Endothelial cell of umbilical vein (primary cell): ENCODE results near the gene COX4I1. TPM values are rescaled to one million over a fixed set of nuclear protein-coding genes. Genes with fewer than 3 reads are reported as not detected.

Source experiments
- BruUV-seq: library from RNA; stranded (reverse); fragments of 400-500 nt; replicated peaks from 2 replicates; lab custom pipeline; 2021; lab: Mats Ljungman, UMichigan
- CTCF ChIA-PET: fragments of 300-600, 350-600 bp; sonication (Branson Sonifier 250); formaldehyde crosslinking; loops from one replicate; lab custom pipeline; 2021; ENCODE audit warnings: antibody characterized with exemption, inconsistent platforms; lab: Charles Lee
- POLR2A ChIA-PET: fragments of 300-600, 350-600 bp; sonication (Branson Sonifier 250); formaldehyde crosslinking; loops from one replicate; lab custom pipeline; 2021; ENCODE audit warnings: antibody characterized with exemption, inconsistent platforms; lab: Charles Lee
- DNase-seq: peaks from one replicate; pipeline ENCODE4 v3.0.0-alpha.2; 2011; ENCODE audit warnings: low read depth, low spot score
- FAIRE-seq: peaks from 2 replicates; lab custom pipeline; 2011; peaks lifted over from hg19 to GRCh38; lab: Jason Lieb, UNC
- H2AFZ ChIP-seq: 2 replicates; pipeline ENCODE4 v1.6.0; 2012; ENCODE audit warnings: low read depth, low read length, control low read depth, inconsistent platforms
- H3K27ac ChIP-seq: 2 replicates; pipeline ENCODE4 v1.5.1; 2011; ENCODE audit warnings: low read depth, mild to moderate bottlenecking, control low read depth, low read length, moderate library complexity; ENCODE audit not compliant: insufficient read depth
- H3K27me3 ChIP-seq, 2 experiments: 2 replicates each; pipeline versions ENCODE4 v1.6.0 to v1.6.1; 2011; ENCODE audit warnings: low read length in 2 of 2, mixed read lengths in 1 of 2; ENCODE audit not compliant: control insufficient read depth in 2 of 2, insufficient read depth in 2 of 2
- H3K36me3 ChIP-seq, 2 experiments: 2 replicates in 1 of 2; 3 replicates in 1 of 2; pipeline ENCODE4 v1.5.1; 2011; ENCODE audit warnings: low read length in 2 of 2, mild to moderate bottlenecking in 1 of 2, moderate library complexity in 1 of 2; ENCODE audit not compliant: control insufficient read depth in 2 of 2, insufficient read depth in 2 of 2; ENCODE audit errors: extremely low read depth in 1 of 2
- H3K4me1 ChIP-seq: 3 replicates; pipeline ENCODE4 v1.5.1; 2011; ENCODE audit warnings: mild to moderate bottlenecking, low read length; ENCODE audit not compliant: control insufficient read depth, insufficient read depth; ENCODE audit errors: extremely low read depth
- H3K4me2 ChIP-seq: 2 replicates; pipeline ENCODE4 v1.6.1; 2011; ENCODE audit warnings: low read length, control low read depth, mixed read lengths; ENCODE audit not compliant: insufficient read depth
- H3K4me3 ChIP-seq, 3 experiments: fragments of 200-600 bp in 1 of 3; sonication (generic), shearing (Covaris generic) in 1 of 3; replicated peaks in 1 of 3; 2 replicates each; pipeline ENCODE4 v1.5.1; 2011 to 2016; ENCODE audit warnings: control low read depth in 3 of 3, low read length in 3 of 3, mild to moderate bottlenecking in 2 of 3, inconsistent platforms in 1 of 3, low read depth in 1 of 3, moderate library complexity in 1 of 3; ENCODE audit not compliant: insufficient read depth in 1 of 3
- H3K79me2 ChIP-seq: 2 replicates; pipeline ENCODE4 v1.6.0; 2012; ENCODE audit warnings: low read length, inconsistent platforms; ENCODE audit not compliant: control insufficient read depth, insufficient read depth
- H3K9ac ChIP-seq: replicated peaks from 2 replicates; pipeline ENCODE3; 2011; ENCODE audit warnings: low read length, control low read depth; ENCODE audit not compliant: insufficient read depth; ENCODE audit errors: extremely low read depth
- H3K9me1 ChIP-seq: replicated peaks from 3 replicates; pipeline ENCODE4 v1.6.0; 2011; ENCODE audit warnings: mild to moderate bottlenecking, low read length; ENCODE audit not compliant: control insufficient read depth, insufficient read depth; ENCODE audit errors: extremely low read depth
- H3K9me3 ChIP-seq: replicated peaks from 2 replicates; pipeline ENCODE4 v1.5.1; 2012; ENCODE audit warnings: low read length, inconsistent platforms; ENCODE audit not compliant: control insufficient read depth, insufficient read depth
- H4K20me1 ChIP-seq: replicated peaks from 2 replicates; pipeline ENCODE3; 2011; ENCODE audit warnings: mild to moderate bottlenecking, low read length; ENCODE audit not compliant: control insufficient read depth, insufficient read depth; ENCODE audit errors: extremely low read depth
- EZH2 ChIP-seq: IDR thresholded peaks from 2 replicates; pipeline ENCODE4 v1.6.1; 2012; ENCODE audit warnings: borderline replicate concordance, low read depth, mild to moderate bottlenecking, moderate library complexity, low read length, inconsistent platforms; ENCODE audit not compliant: severe bottlenecking
- FOS ChIP-seq: IDR thresholded peaks from 2 replicates; pipeline ENCODE4 v1.6.1; 2011; ENCODE audit warnings: mild to moderate bottlenecking, low read length, moderate library complexity, borderline replicate concordance; ENCODE audit not compliant: insufficient read depth
- JUN ChIP-seq: IDR thresholded peaks from 2 replicates; pipeline ENCODE4 v1.6.1; 2011; ENCODE audit warnings: borderline replicate concordance, low read depth; ENCODE audit not compliant: insufficient read length, insufficient read depth
- MAX ChIP-seq: IDR thresholded peaks from 2 replicates; pipeline ENCODE4 v1.6.1; 2011; ENCODE audit not compliant: insufficient read depth, insufficient read length
- POLR2A ChIP-seq: IDR thresholded peaks from 2 replicates; pipeline ENCODE4 v1.6.1; 2012; ENCODE audit warnings: low read depth, mild to moderate bottlenecking, control low read depth, low read length
- dilution Hi-C: fragments of 300-500 bp; cut with MboI; formaldehyde crosslinking; loops from one replicate; pipeline ENCODE4 v1.15.0; 2019; ENCODE audit warnings: low sequenced_read_pairs; ENCODE audit not compliant: extremely low pct_ligation_motif_present
- intact Hi-C: fragments of 100-400 bp; cut with micrococcal nuclease; formaldehyde crosslinking; loops from one replicate; pipeline ENCODE4 v1.10.0; 2022
- polyA plus RNA-seq, 4 experiments: library from polyadenylated mRNA; depleted of rRNA in 3 of 4; stranded (reverse) in 3 of 4; unstranded in 1 of 4; fragments of >200 nt; gene quantifications; 2 replicates each; pipeline versions ENCODE4 v1.2.1 to v1.2.3, GENCODE V29; 2011 to 2012; ENCODE audit warnings: missing spikeins in 1 of 4
- total RNA-seq: library from RNA; stranded (reverse); gene quantifications from 2 replicates; pipeline ENCODE4 v1.2.3, GENCODE V29; 2021

COX4I1 gene
- total and polyA plus RNA-seq, 2 donors (not counting 3 experiments of a cell fraction or from before 2014, with no cell fraction given) = 560 to 953 TPM

- no peak for FAIRE-seq
- CTCF ChIA-PET = interaction anchor here (1.2 to 2.1 kb wide), 4 partner anchors 9 to 205 kb away, joined by 3 to 8 read pairs (median 4); no protein-coding TSS in a partner anchor
These were observed 11.2 kb downstream of the COX4I1 start for GRCh38 chr16:85810742-85811115.

GRCh38 chr16:85812031-85812807 lies 12.7 kb downstream of the COX4I1 start:
- TF ChIP-seq MAX = no peak
- TF ChIP-seq EZH2 = peak; percentile 38
- TF ChIP-seq FOS = no peak
- no peak for TF ChIP-seq POLR2A
- no TSS peak for BruUV-seq
- H2AFZ ChIP-seq = no peak overlapping the region

More at GRCh38 chr16:85810742-85811115, 11.2 kb downstream of the COX4I1 start:
- TF ChIP-seq FOS (no peak), EZH2 (no peak), MAX (no peak), JUN (no peak)
- dilution Hi-C loops (no loop called here), intact Hi-C loops (no loop called here)
- Histone ChIP-seq H2AFZ (no peak overlapping the region), H3K4me1 (no peaks in the 10 kb centered on the region), H3K4me3 (no peak overlapping the region), H4K20me1 (no peaks in the 10 kb centered on the region), H3K4me2 (no peak overlapping the region), H3K79me2 (no peaks in the 10 kb centered on the region), H3K27me3 (peaks cover 16 to 26% of the 10 kb centered on the region in 2 experiments), H3K9ac (no peak overlapping the region), H3K36me3 (peaks cover 0 to 10% of the 10 kb centered on the region in 2 experiments), H3K27ac (no peak overlapping the region), H3K9me1 (no peaks in the 10 kb centered on the region), H3K9me3 (no peaks in the 10 kb centered on the region)
- no TSS peak for BruUV-seq
- DNase-seq = no peak
- POLR2A ChIA-PET = no interaction called here

More at GRCh38 chr16:85812031-85812807, 12.7 kb downstream of the COX4I1 start:
- DNase-seq = no peak
- H3K27me3 ChIP-seq = peaks cover 16 to 26% of the 10 kb centered on the region in 2 experiments
- H3K4me1 ChIP-seq = no peaks in the 10 kb centered on the region
- H3K9me3 ChIP-seq = no peaks in the 10 kb centered on the region
- ChIA-PET CTCF (interaction anchor here (1.4 to 2.5 kb wide), 2 partner anchors 9 to 204 kb away, joined by 7 to 9 read pairs; no protein-coding TSS in a partner anchor), POLR2A (no interaction called here)
- H3K27ac ChIP-seq = no peak overlapping the region
- H3K79me2 ChIP-seq = no peaks in the 10 kb centered on the region
- no peak for FAIRE-seq
- intact Hi-C loops (no loop called here), dilution Hi-C loops (no loop called here)
- no peak overlapping the region for H3K9ac ChIP-seq
- H3K9me1 ChIP-seq = no peaks in the 10 kb centered on the region
- H3K4me2 ChIP-seq = no peak overlapping the region
- H3K36me3 ChIP-seq = no peaks in the 10 kb centered on the region
- no peak overlapping the region for H3K4me3 ChIP-seq
- H4K20me1 ChIP-seq = no peaks in the 10 kb centered on the region
